Activated CD4-positive, CD25-positive, alpha-beta regulatory T cell (primary cell): ENCODE measurements around the gene CDYL.
"Not testable (repeated sequence)": the region's sequence is repeated elsewhere in the genome, so short reads cannot be mapped to it uniquely, and the experiment has no call there.

Experiments
- DNase-seq, 4 experiments: peaks; one replicate each; lab custom pipeline; 2025; lab: John Stamatoyannopoulos, UW

CDYL gene

DNA sequence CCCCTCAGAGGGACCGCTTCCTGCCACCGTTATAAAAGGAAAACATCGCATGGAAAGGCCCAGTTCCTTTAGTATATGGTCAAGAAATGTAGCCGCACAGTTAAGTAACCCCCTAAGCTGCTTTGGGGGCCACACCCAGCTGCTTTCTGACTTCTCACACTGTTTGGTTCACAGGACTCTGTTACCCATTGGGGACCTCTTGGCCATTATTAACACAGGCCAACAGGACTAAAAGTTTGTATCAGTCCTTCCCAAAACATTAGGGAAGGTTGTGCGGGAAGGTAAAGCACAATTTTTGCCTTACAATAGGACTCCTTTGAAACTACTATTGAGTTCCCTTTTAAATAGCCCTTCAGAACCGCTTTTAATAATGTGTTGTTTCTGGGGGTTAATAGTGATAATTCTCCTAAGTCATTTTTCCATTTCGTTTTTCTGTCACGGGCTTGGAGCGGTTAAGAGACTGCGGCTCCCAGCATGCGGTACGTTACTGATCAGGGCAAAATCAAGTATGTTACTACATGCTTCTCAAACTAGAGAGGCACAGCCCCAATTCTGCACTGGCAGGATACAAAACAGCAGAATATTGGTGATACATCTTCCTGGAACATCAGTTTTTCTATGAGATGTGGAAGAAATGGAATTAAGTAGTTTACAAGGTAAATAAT lies 228.3 kb downstream of the CDYL start:
- no peak for DNase-seq

DNA sequence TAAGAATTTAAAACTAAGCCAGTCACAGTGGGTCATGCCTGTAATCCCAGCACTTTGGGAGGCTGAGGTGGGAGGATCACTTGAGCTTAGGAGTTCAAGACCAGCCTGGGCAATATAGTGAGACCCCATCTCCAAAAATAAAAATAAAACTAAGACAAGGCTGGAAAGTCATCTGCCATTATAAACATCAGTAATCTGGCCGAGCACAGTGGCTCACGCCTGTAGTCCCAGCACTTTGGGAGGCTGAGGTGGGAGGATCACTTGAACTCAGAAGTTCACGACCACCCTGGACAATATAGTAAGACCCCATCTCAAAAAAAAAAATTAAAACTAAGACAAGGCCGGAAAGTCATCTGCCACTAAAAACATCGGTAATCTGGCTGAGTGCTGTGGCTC lies 228.8 kb downstream of the CDYL start:
- DNase-seq = not testable (repeated sequence)
